ENCODE data around the gene PSMD4. TPM values are rescaled to one million over a fixed set of nuclear protein-coding genes. Genes with fewer than 3 reads are reported as not detected.

The PSMD4 gene
- total and polyA plus RNA-seq, 2 of the 8 experiments (the other 6 are each of a cell fraction or from before 2014, with no cell fraction given), result 216 to 284 TPM

DNA sequence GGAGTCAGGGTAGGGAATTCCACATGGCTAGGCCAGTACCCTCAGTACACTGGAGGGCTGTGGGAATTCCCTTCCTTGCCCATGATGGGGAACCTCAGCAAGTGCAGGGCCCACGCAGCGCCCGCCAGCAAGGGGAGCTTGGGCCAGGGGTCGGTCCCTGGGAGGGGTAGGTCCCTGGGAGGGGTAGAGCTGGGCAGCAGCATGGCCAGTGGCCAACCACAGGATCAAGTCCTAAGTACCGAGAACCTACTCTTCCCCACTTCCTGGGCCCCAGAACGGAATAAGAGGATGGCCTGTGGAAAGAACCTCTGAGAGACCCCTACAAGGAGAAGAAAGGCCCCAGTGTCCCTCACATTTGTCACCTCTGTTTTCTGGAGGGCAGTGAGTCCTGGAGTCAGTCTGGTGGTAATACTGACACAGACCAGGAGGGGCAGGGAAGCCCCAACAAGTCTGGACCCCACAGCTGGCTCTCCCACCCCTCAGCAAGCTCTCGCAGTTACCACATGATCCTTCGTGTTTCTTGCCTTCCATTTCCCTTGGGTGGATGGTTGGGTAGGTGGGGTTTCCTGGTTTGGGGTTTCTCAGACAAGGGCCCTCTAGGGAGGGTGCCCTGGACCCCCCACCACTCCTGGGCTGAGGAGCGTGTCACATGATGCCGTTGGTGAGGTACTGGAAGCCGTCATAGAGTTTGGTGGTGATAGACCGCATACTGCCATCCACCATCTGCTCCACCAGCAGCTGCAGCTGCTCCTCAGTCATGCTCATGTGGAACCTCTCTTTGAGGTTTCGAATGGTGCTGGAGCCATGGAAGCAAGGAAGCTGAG is 37.9 kb downstream of the PSMD4 start:
- FAIRE-seq (no peak), DNase-seq (ENCODE audit: low read depth in 1 of 2, low spot score in 2 of 2) (no peak)
- Histone ChIP-seq H3K4me3 (ENCODE audit: extremely low read depth in 1 of 4, insufficient read depth in 2 of 4, low read depth in 3 of 4, low read length in 4 of 4) (no peak overlapping the region), H2BK5ac (ENCODE audit: low read depth, low read length) (0 out of 2 replicates have a peak overlapping the region, but pooled peaks have one; percentile 1), H3K18ac (ENCODE audit: extremely low read depth, low read length) (no peak overlapping the region), H2BK120ac (replicated peaks; ENCODE audit: low read depth, low read length) (no peak overlapping the region), H3K4me1 (replicated peaks in 1 of 4; ENCODE audit: control insufficient read depth in 3 of 4, insufficient read depth in 4 of 4, low read length in 3 of 4) (peaks cover 6 to 21% (median 15%) of the 10 kb centered on the region in 4 experiments), H4K20me1 (replicated peaks in 1 of 2; ENCODE audit: control insufficient read depth in 1 of 2, insufficient read depth in 2 of 2, low read length in 2 of 2) (peaks cover 7 to 22% of the 10 kb centered on the region in 2 experiments), H3K23me2 (ENCODE audit: low read depth, low read length) (no peaks in the 10 kb centered on the region), H3K23ac (ENCODE audit: insufficient read length) (no peak overlapping the region), H3K56ac (replicated peaks; ENCODE audit: insufficient read length, low read depth, low read length) (no peak overlapping the region), H2BK12ac (ENCODE audit: low read depth, low read length) (no peak overlapping the region), H3K14ac (ENCODE audit: insufficient read length) (no peak overlapping the region), H3K4ac (replicated peaks; ENCODE audit: insufficient read length, low read depth, low read length) (no peak overlapping the region), H3K79me2 (ENCODE audit: control insufficient read depth in 1 of 2, insufficient read depth in 2 of 2, low read length in 2 of 2) (peaks cover 0 to 1% of the 10 kb centered on the region in 2 experiments; a peak in 1 of 4 replicates), H2BK15ac (ENCODE audit: low read length) (no peak overlapping the region), H3K9ac (replicated peaks in 1 of 4; ENCODE audit: extremely low read depth in 1 of 4, low read depth in 3 of 4, low read length in 3 of 4) (no peak overlapping the region), H2AFZ (ENCODE audit: low read length) (no peak overlapping the region), H4K5ac (ENCODE audit: insufficient read length, low read depth, low read length) (no peak overlapping the region), H3K27me3 (replicated peaks in 1 of 4; ENCODE audit: control insufficient read depth in 3 of 4, extremely low read depth in 1 of 4, insufficient read depth in 3 of 4, low read length in 3 of 4) (no peaks in the 10 kb centered on the region), H3K36me3 (ENCODE audit: control insufficient read depth in 2 of 4, insufficient read depth in 4 of 4, low read length in 3 of 4) (peaks cover 12 to 64% (median 30%) of the 10 kb centered on the region in 4 experiments; a peak in 7 of 8 replicates), H3K79me1 (ENCODE audit: low read depth, low read length) (0 out of 2 replicates have a peak, but pooled peaks cover 9% of the 10 kb centered on the region), H4K8ac (ENCODE audit: extremely low read depth, insufficient read depth, low read length) (no peak overlapping the region), H3K4me2 (ENCODE audit: insufficient read depth in 1 of 2, low read depth in 2 of 2, low read length in 2 of 2) (no peak overlapping the region), H3K27ac (ENCODE audit: low read depth, low read length) (no peak overlapping the region), H4K91ac (replicated peaks; ENCODE audit: insufficient read length, low read length) (no peak overlapping the region), H2AK5ac (ENCODE audit: low read depth, low read length) (no peak overlapping the region), H3K9me3 (ENCODE audit: insufficient read depth in 2 of 2, low read depth in 1 of 2, low read length in 1 of 2) (no peaks in the 10 kb centered on the region), H2BK20ac (ENCODE audit: low read length) (no peak overlapping the region)
- CTCF ChIA-PET (ENCODE audit: partially characterized antibody), result interaction anchor here (0.7 to 6.5 kb wide), 15 partner anchors 9 to 126 kb away, joined by 3 to 62 read pairs (median 4); no protein-coding TSS in a partner anchor
- POLR2A ChIA-PET (ENCODE audit: partially characterized antibody), result interaction anchor here (0.6 to 9.9 kb wide), 15 partner anchors 9 to 328 kb away, joined by 3 to 213 read pairs (median 4); partner anchors contain the start of genes PI4KB, PSMB4, PSMD4 and VPS72
- WGBS, 2 experiments (ENCODE audit: extremely low coverage in 1 of 2, insufficient coverage in 1 of 2, insufficient read length in 1 of 2, insufficient replicate concordance in 2 of 2, low coverage in 1 of 2, low lambda C conversion rate in 2 of 2, missing lambda C conversion rate in 1 of 2), result 92% methylated on average over 12 of the region's 13 CpGs; no CpG with 5 or more reads in 1 of the 2 experiments
- TF ChIP-seq, protein P1, sequence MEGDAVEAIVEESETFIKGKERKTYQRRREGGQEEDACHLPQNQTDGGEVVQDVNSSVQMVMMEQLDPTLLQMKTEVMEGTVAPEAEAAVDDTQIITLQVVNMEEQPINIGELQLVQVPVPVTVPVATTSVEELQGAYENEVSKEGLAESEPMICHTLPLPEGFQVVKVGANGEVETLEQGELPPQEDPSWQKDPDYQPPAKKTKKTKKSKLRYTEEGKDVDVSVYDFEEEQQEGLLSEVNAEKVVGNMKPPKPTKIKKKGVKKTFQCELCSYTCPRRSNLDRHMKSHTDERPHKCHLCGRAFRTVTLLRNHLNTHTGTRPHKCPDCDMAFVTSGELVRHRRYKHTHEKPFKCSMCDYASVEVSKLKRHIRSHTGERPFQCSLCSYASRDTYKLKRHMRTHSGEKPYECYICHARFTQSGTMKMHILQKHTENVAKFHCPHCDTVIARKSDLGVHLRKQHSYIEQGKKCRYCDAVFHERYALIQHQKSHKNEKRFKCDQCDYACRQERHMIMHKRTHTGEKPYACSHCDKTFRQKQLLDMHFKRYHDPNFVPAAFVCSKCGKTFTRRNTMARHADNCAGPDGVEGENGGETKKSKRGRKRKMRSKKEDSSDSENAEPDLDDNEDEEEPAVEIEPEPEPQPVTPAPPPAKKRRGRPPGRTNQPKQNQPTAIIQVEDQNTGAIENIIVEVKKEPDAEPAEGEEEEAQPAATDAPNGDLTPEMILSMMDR (IDR thresholded peaks at IDR 0.05; ENCODE audit: control extremely low read depth in 1 of 3, insufficient read depth in 1 of 3, low read depth in 1 of 3, low read length in 3 of 3), result peak; percentile 23 to 38 (median 28); a peak in 3 of 4 replicates
- TF ChIP-seq GTF2F1 (IDR thresholded peaks at IDR 0.05; ENCODE audit: borderline replicate concordance, low read depth, low read length) (no peak), GABPA (IDR thresholded peaks at IDR 0.05; ENCODE audit: borderline replicate concordance, insufficient read depth, low read length) (no peak), POU5F1 (IDR thresholded peaks at IDR 0.05; ENCODE audit: low read depth, low read length) (no peak), POLR2A (IDR thresholded peaks at IDR 0.05; ENCODE audit: control extremely low read depth in 1 of 2, low read depth in 2 of 2, low read length in 2 of 2) (peak; percentile 51 to 53)
- TF ChIP-seq, protein P2, sequence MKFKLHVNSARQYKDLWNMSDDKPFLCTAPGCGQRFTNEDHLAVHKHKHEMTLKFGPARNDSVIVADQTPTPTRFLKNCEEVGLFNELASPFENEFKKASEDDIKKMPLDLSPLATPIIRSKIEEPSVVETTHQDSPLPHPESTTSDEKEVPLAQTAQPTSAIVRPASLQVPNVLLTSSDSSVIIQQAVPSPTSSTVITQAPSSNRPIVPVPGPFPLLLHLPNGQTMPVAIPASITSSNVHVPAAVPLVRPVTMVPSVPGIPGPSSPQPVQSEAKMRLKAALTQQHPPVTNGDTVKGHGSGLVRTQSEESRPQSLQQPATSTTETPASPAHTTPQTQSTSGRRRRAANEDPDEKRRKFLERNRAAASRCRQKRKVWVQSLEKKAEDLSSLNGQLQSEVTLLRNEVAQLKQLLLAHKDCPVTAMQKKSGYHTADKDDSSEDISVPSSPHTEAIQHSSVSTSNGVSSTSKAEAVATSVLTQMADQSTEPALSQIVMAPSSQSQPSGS (IDR thresholded peaks at IDR 0.05; ENCODE audit: low read length), result no peak

Measured in H1 (cell line).